HCT116 (cell line): ENCODE results near the gene DHRS4L2. TPM values are rescaled to one million over a fixed set of nuclear protein-coding genes. Genes with fewer than 3 reads are reported as not detected.
"Not testable (repeated sequence)": the region's sequence is repeated elsewhere in the genome, so short reads cannot be mapped to it uniquely, and the experiment has no call there.

ENCODE experiments used
- ATAC-seq: fragments of 200-7000 bp; cut with Tn5 transposase; 2 replicates; pipeline ENCODE4 v1.9.1; 2020; ENCODE audit warnings: mild to moderate bottlenecking, moderate library complexity
- BruUV-seq: library from RNA; stranded (reverse); fragments of 400-500 nt; replicated peaks from 2 replicates; lab custom pipeline; 2021; lab: Mats Ljungman, UMichigan
- CTCF ChIA-PET: fragments of 300-600 bp; sonication (Branson Sonifier 250); formaldehyde crosslinking; loops from one replicate; lab custom pipeline; 2021; ENCODE audit warnings: antibody characterized with exemption; lab: Charles Lee
- POLR2A ChIA-PET: fragments of 300-600, 350-600 bp; sonication (Branson Sonifier 250); formaldehyde crosslinking; loops from one replicate; lab custom pipeline; 2021; ENCODE audit warnings: antibody characterized with exemption; lab: Charles Lee
- RAD21 ChIA-PET, 2 experiments: fragments of 300-600 bp; sonication (Branson Sonifier 250); formaldehyde crosslinking; loops; one replicate each; lab custom pipeline; 2023; ENCODE audit warnings: low total read pairs in 2 of 2; ENCODE audit not compliant: uncharacterized antibody in 2 of 2, unreplicated experiment in 2 of 2, low non-redundant PET in 1 of 2; lab: Charles Lee
- DNase-seq: peaks from one replicate; pipeline ENCODE4 v3.0.0-alpha.2; 2010; ENCODE audit warnings: low read depth, low spot score
- H2AFZ ChIP-seq: fragments of 200-600 bp; shearing (Covaris generic), sonication (generic); 2 replicates; pipeline ENCODE4 v1.6.1; 2017; ENCODE audit warnings: low read depth, mixed run types, mixed read lengths, antibody characterized with exemption, low read length; ENCODE audit not compliant: poor library complexity, severe bottlenecking
- H3K27ac ChIP-seq: 2 replicates; pipeline ENCODE4 v1.5.1; 2012; ENCODE audit warnings: low read depth, low read length
- H3K27me3 ChIP-seq: fragments of 200-600 bp; sonication (generic); 2 replicates; pipeline ENCODE4 v1.6.1; 2016; ENCODE audit warnings: mixed run types, low read length, mixed read lengths; ENCODE audit not compliant: insufficient read depth
- H3K36me3 ChIP-seq, 2 experiments: fragments of 200-500 bp in 1 of 2; fragments of 200-600 bp in 1 of 2; sonication (Bioruptor generic) in 1 of 2; sonication (generic) in 1 of 2; 2 replicates each; pipeline versions ENCODE4 v1.5.1 to v1.6.1; 2014 to 2016; ENCODE audit warnings: low read length in 2 of 2, inconsistent platforms in 1 of 2, mixed read lengths in 1 of 2, mixed run types in 1 of 2; ENCODE audit not compliant: insufficient read depth in 2 of 2, control insufficient read depth in 1 of 2
- H3K4me1 ChIP-seq, 2 experiments: fragments of 200-600 bp in 1 of 2; sonication (generic) in 1 of 2; 2 replicates each; pipeline versions ENCODE4 v1.5.1 to v1.6.1; 2012 to 2017; ENCODE audit warnings: low read length in 2 of 2, inconsistent platforms in 1 of 2, mild to moderate bottlenecking in 1 of 2, mixed read lengths in 1 of 2, mixed run types in 1 of 2, moderate library complexity in 1 of 2; ENCODE audit not compliant: insufficient read depth in 2 of 2, control insufficient read depth in 1 of 2
- H3K4me2 ChIP-seq: fragments of 200-600 bp; sonication (generic); 2 replicates; pipeline ENCODE4 v1.6.1; 2017; ENCODE audit warnings: mixed run types, low read length, mixed read lengths
- H3K4me3 ChIP-seq, 2 experiments: fragments of 200-600 bp in 1 of 2; sonication (generic) in 1 of 2; replicated peaks in 1 of 2; 2 replicates each; pipeline ENCODE4 v1.5.1; 2011 to 2016; ENCODE audit warnings: low read length in 2 of 2, control low read depth in 1 of 2, low read depth in 1 of 2, mild to moderate bottlenecking in 1 of 2, mixed read lengths in 1 of 2, mixed run types in 1 of 2
- H3K79me2 ChIP-seq: fragments of 200-600 bp; sonication (generic); 2 replicates; pipeline ENCODE4 v1.6.1; 2017; ENCODE audit warnings: mild to moderate bottlenecking, mixed run types, low read length, moderate library complexity, mixed read lengths; ENCODE audit not compliant: insufficient read depth
- H3K9ac ChIP-seq: fragments of 200-600 bp; sonication (generic); 2 replicates; pipeline ENCODE4 v1.6.1; 2016; ENCODE audit warnings: low read length, mixed read lengths
- H3K9me2 ChIP-seq: fragments of 200-600 bp; sonication (generic), shearing (Covaris generic); 2 replicates; pipeline ENCODE4 v1.6.1; 2017; ENCODE audit warnings: mixed run types, mild to moderate bottlenecking, moderate library complexity; ENCODE audit not compliant: insufficient read depth
- H3K9me3 ChIP-seq, 2 experiments: fragments of 200-500 bp in 1 of 2; fragments of 200-600 bp in 1 of 2; sonication (Bioruptor generic) in 1 of 2; sonication (generic) in 1 of 2; 2 replicates each; pipeline ENCODE4 v1.6.1; 2014 to 2017; ENCODE audit warnings: low read length in 2 of 2, mixed read lengths in 2 of 2, inconsistent platforms in 1 of 2, low read depth in 1 of 2, mild to moderate bottlenecking in 1 of 2, mixed run types in 1 of 2, moderate library complexity in 1 of 2; ENCODE audit not compliant: control insufficient read depth in 1 of 2, insufficient read depth in 1 of 2
- H4K20me1 ChIP-seq: fragments of 200-600 bp; sonication (generic), shearing (Covaris generic); 2 replicates; pipeline ENCODE4 v1.6.1; 2017; ENCODE audit warnings: mixed run types, mild to moderate bottlenecking, moderate library complexity; ENCODE audit not compliant: insufficient read depth
- intact Hi-C: fragments of 100-400 bp; cut with micrococcal nuclease; formaldehyde crosslinking; loops from 2 replicates; pipeline ENCODE4 v1.10.0; 2022
- total RNA-seq: library from RNA; stranded (reverse); gene quantifications from one replicate; pipeline ENCODE4 v1.2.1, GENCODE V29; 2021; ENCODE audit not compliant: unreplicated experiment

The DHRS4L2 gene
- total RNA-seq, 1 experiment from 2014 or later = 18.6 TPM

DNA sequence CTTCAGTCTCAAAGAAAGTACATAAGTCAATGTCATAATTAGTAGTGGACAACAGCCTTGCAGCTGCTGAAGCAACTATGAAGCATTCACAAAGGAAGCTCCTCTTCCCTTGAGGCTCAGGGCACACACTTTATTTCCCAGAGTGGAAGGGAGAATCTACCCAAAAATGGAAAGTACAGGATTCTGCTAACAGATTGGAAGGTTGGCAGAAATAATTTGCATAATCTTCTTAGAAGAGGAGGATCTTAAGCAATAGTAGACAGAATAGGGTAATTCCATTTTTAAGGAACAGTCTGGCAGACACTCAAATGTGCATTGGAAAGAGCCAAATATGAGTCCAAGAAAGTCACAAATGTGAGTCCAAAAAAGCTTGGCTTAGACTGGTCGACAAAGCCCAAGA lies 2.2 kb downstream of the DHRS4L2 start:
- BruUV-seq, H3K4me2 ChIP-seq, POLR2A ChIA-PET, H2AFZ ChIP-seq, H3K9ac ChIP-seq, H3K79me2 ChIP-seq, H3K27ac ChIP-seq, H3K27me3 ChIP-seq, H4K20me1 ChIP-seq, DNase-seq, H3K4me3 ChIP-seq, ATAC-seq, H3K9me3 ChIP-seq, H3K9me2 ChIP-seq, intact Hi-C loops, H3K36me3 ChIP-seq, RAD21 ChIA-PET, CTCF ChIA-PET: not testable (repeated sequence)
- H3K4me1 ChIP-seq = peaks cover 3 to 19% of the 10 kb centered on the region in 2 experiments; a peak in 3 of 4 replicates

DNA sequence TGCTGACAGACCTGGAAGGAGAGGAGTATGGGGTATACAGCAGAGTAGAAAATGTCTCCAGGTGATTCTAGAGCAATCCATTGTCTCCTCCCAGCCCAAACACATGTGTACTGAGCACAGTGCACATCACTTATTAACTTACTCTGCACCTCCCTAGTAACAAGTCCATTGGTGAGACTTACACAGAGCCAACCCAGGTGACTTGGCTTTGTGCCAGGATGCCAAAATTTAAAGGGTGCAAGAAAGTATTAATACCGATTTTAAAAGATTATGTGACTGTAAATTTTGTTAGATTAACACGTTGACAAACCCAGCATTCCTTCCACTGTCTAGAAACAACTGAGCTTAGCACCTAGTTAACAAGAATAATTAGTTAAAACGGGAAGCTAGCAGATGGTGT lies 4.3 kb downstream of the DHRS4L2 start:
- H3K79me2 ChIP-seq, DNase-seq, H3K27me3 ChIP-seq, H4K20me1 ChIP-seq, ATAC-seq, H3K9me3 ChIP-seq, H3K9ac ChIP-seq, H3K4me3 ChIP-seq, H3K36me3 ChIP-seq, H3K9me2 ChIP-seq, H3K4me2 ChIP-seq, POLR2A ChIA-PET, CTCF ChIA-PET, intact Hi-C loops, H3K27ac ChIP-seq, BruUV-seq, H2AFZ ChIP-seq, RAD21 ChIA-PET: not testable (repeated sequence)
- H3K4me1 ChIP-seq = peaks cover 3 to 19% of the 10 kb centered on the region in 2 experiments; a peak in 3 of 4 replicates

DNA sequence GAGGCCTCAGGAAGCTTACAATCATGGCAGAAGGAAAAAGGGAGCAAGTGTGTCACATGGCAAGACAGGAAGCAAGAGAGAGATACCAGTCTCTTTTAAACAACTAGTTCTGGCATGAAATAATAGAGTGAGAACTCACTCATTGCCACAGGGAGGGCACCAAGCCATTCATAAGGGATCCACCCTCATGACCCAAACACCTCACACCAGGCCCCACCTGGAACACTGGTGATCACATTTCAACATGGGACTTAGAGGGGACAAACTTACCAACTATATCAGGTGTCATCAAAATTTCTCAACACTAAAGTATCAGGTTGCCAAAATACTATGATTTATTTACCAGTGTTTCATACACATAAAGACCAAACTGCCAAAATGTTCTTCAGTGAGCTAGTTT lies 7.3 kb downstream of the DHRS4L2 start:
- H3K9me3 ChIP-seq, intact Hi-C loops, H3K27ac ChIP-seq, ATAC-seq, H3K9me2 ChIP-seq, H3K9ac ChIP-seq, POLR2A ChIA-PET, H3K27me3 ChIP-seq, H4K20me1 ChIP-seq, H3K4me2 ChIP-seq, H2AFZ ChIP-seq, H3K4me1 ChIP-seq, RAD21 ChIA-PET, BruUV-seq, H3K4me3 ChIP-seq, H3K79me2 ChIP-seq, CTCF ChIA-PET, DNase-seq, H3K36me3 ChIP-seq: not testable (repeated sequence)

DNA sequence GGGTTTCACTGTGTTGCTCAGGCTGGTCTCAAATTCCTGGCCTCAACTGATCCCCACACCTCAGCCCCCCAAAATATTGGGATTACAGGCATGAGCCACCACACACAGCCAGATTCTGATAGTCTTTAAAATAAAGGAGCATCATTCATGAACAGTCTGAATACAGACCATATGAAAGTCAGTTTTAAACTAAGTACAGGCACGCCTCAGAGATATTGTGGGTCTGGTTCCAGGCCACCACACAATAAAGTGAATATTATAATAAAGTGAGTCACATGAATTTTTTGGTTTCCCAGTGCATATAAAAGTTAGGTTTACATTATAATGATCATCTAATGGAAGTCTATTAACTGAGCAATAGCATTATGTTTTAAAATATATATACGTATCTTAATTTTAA lies 8.1 kb downstream of the DHRS4L2 start:
- H4K20me1 ChIP-seq, H3K4me2 ChIP-seq, BruUV-seq, H2AFZ ChIP-seq, H3K4me3 ChIP-seq, H3K9ac ChIP-seq, H3K79me2 ChIP-seq, CTCF ChIA-PET, H3K9me3 ChIP-seq, POLR2A ChIA-PET, H3K27ac ChIP-seq, H3K9me2 ChIP-seq, DNase-seq, H3K27me3 ChIP-seq, H3K4me1 ChIP-seq, intact Hi-C loops, ATAC-seq, H3K36me3 ChIP-seq, RAD21 ChIA-PET: not testable (repeated sequence)
